Liver (tissue), 9 donors: ENCODE measurements around the gene SUGCT. TPM values are rescaled to one million over a fixed set of nuclear protein-coding genes. Genes with fewer than 3 reads are reported as not detected.

Source experiments
- DNase-seq: peaks from one replicate; pipeline ENCODE4 v3.0.0-alpha.2; 2017; ENCODE audit warnings: low spot score
- H3K27ac ChIP-seq, 2 donors: one replicate each; pipeline ENCODE4 v1.7.0; 2013; ENCODE audit warnings: inconsistent platforms in 2 of 2, low read length in 2 of 2, control low read depth in 1 of 2, low read depth in 1 of 2, mild to moderate bottlenecking in 1 of 2
- H3K27me3 ChIP-seq, 4 donors: one replicate each; pipeline versions ENCODE4 v1.6.1 to v1.7.0; 2013; ENCODE audit warnings: low read length in 3 of 4, inconsistent platforms in 1 of 4, mild to moderate bottlenecking in 1 of 4, moderate library complexity in 1 of 4; ENCODE audit not compliant: control insufficient read depth in 4 of 4, insufficient read depth in 4 of 4
- H3K36me3 ChIP-seq, 4 donors: one replicate each; pipeline versions ENCODE4 v1.6.1 to v1.7.0; 2013; ENCODE audit warnings: low read length in 3 of 4, mild to moderate bottlenecking in 3 of 4, low read depth in 1 of 4, moderate library complexity in 1 of 4; ENCODE audit not compliant: control insufficient read depth in 4 of 4, insufficient read depth in 3 of 4
- H3K4me1 ChIP-seq, 4 donors: one replicate each; pipeline versions ENCODE4 v1.6.1 to v1.7.0; 2013; ENCODE audit warnings: low read length in 3 of 4, mild to moderate bottlenecking in 3 of 4, moderate library complexity in 1 of 4; ENCODE audit not compliant: control insufficient read depth in 4 of 4, insufficient read depth in 4 of 4
- H3K4me3 ChIP-seq, 3 donors: one replicate each; pipeline versions ENCODE4 v1.6.1 to v1.7.0; 2013; ENCODE audit warnings: low read length in 3 of 3, control low read depth in 1 of 3, low read depth in 1 of 3, mild to moderate bottlenecking in 1 of 3
- H3K9ac ChIP-seq, 2 donors: one replicate each; pipeline ENCODE4 v1.7.0; 2013; ENCODE audit warnings: low read length in 2 of 2, mild to moderate bottlenecking in 2 of 2, moderate library complexity in 2 of 2, control low read depth in 1 of 2, low read depth in 1 of 2
- H3K9me3 ChIP-seq, 4 donors: one replicate each; pipeline versions ENCODE4 v1.6.1 to v1.7.0; 2013; ENCODE audit warnings: low read length in 3 of 4; ENCODE audit not compliant: control insufficient read depth in 4 of 4
- EGR1 ChIP-seq, 2 donors: IDR thresholded peaks; 2 replicates each; pipeline ENCODE4 v1.6.1; 2016 to 2018; ENCODE audit warnings: antibody characterized with exemption in 2 of 2, low read depth in 2 of 2
- FOXA1 ChIP-seq: IDR thresholded peaks from 2 replicates; pipeline ENCODE4 v1.6.1; 2016; ENCODE audit warnings: antibody characterized with exemption
- FOXA2 ChIP-seq: IDR thresholded peaks from 2 replicates; pipeline ENCODE4 v1.6.1; 2016; ENCODE audit warnings: antibody characterized with exemption
- GABPA ChIP-seq, 2 donors: IDR thresholded peaks in 1 of 2; conservative IDR thresholded peaks in 1 of 2; 2 replicates each; pipeline ENCODE4 v1.6.1; 2016; ENCODE audit warnings: antibody characterized with exemption in 2 of 2, mild to moderate bottlenecking in 1 of 2, moderate library complexity in 1 of 2
- HNF4A ChIP-seq, 2 donors: conservative IDR thresholded peaks; 2 replicates each; pipeline ENCODE4 v1.6.1; 2016; ENCODE audit warnings: antibody characterized with exemption in 2 of 2, mild to moderate bottlenecking in 2 of 2
- HNF4G ChIP-seq: IDR thresholded peaks from 2 replicates; pipeline ENCODE4 v1.6.1; 2016; ENCODE audit warnings: antibody characterized with exemption
- JUND ChIP-seq, 2 donors: IDR thresholded peaks; 2 replicates each; pipeline ENCODE4 v1.6.1; 2016; ENCODE audit warnings: antibody characterized with exemption in 2 of 2
- MAX ChIP-seq: IDR thresholded peaks from 2 replicates; pipeline ENCODE4 v1.6.1; 2016; ENCODE audit warnings: antibody characterized with exemption
- NR2F2 ChIP-seq: IDR thresholded peaks from 2 replicates; pipeline ENCODE4 v1.6.1; 2016; ENCODE audit warnings: antibody characterized with exemption
- RAD21 ChIP-seq, 2 donors: IDR thresholded peaks; 2 replicates each; pipeline ENCODE4 v1.6.1; 2016; ENCODE audit warnings: antibody characterized with exemption in 2 of 2, mild to moderate bottlenecking in 2 of 2
- REST ChIP-seq: IDR thresholded peaks from 2 replicates; pipeline ENCODE4 v1.6.1; 2016; ENCODE audit warnings: antibody characterized with exemption, mild to moderate bottlenecking
- RXRA ChIP-seq, 2 donors: IDR thresholded peaks; 2 replicates each; pipeline ENCODE4 v1.6.1; 2017 to 2018; ENCODE audit warnings: antibody characterized with exemption in 2 of 2, mild to moderate bottlenecking in 1 of 2
- SP1 ChIP-seq: IDR thresholded peaks from 2 replicates; pipeline ENCODE4 v1.6.1; 2018; ENCODE audit warnings: antibody characterized with exemption, mild to moderate bottlenecking
- TAF1 ChIP-seq: conservative IDR thresholded peaks from 2 replicates; pipeline ENCODE4 v1.6.1; 2016; ENCODE audit warnings: antibody characterized with exemption, mild to moderate bottlenecking
- YY1 ChIP-seq: IDR thresholded peaks from 2 replicates; pipeline ENCODE4 v1.6.1; 2016; ENCODE audit warnings: antibody characterized with exemption, mild to moderate bottlenecking
- ZBTB33 ChIP-seq: IDR thresholded peaks from 2 replicates; pipeline ENCODE4 v1.6.1; 2016; ENCODE audit warnings: antibody characterized with exemption
- WGBS: extraction: QIAGEN DNeasy Blood & Tissue Kit; methylation state at CpG from one replicate; pipeline ENCODE4 v1.1.7; 2013; 5-methylcytosine and 5-hydroxymethylcytosine counted together
- polyA plus RNA-seq, 2 donors: library from polyadenylated mRNA; stranded (reverse) in 1 of 2; unstranded in 1 of 2; fragments of 200-250 nt in 1 of 2; fragments of >200 nt in 1 of 2; fragmentation: Nextera tagmentation in 1 of 2; extraction: Ambion mirVana in 1 of 2; gene quantifications; one replicate each; pipeline versions ENCODE4 v1.2.1 to v1.2.3, GENCODE V29; 2013 to 2015
- total RNA-seq, 2 donors: library from RNA; depleted of rRNA; stranded (reverse); fragments of >200 nt; gene quantifications; one replicate each; pipeline ENCODE4 v1.2.3, GENCODE V29; 2014
- TF ChIP-seq, protein P1 (sequence below): fragments of 150-350 bp; IDR thresholded peaks from 2 replicates; pipeline ENCODE4 v1.5.1; 2017; ENCODE audit warnings: improper control_type of control experiment, low read depth, low read length; ENCODE audit not compliant: missing input control
- TF ChIP-seq, protein P2 (sequence below): IDR thresholded peaks from 2 replicates; pipeline ENCODE4 v1.6.1; 2016; ENCODE audit warnings: antibody characterized with exemption
- donor health status: healthy.
- donor health status: healthy.
- donor health status: healthy.
- donor health status: healthy.
- donor health status: healthy.

Gene SUGCT
- total and polyA plus RNA-seq, 4 donors: 6.2 to 11.9 (median 9.9) TPM

- Histone ChIP-seq H3K9me3 (no peaks in the 10 kb centered on the region), H3K9ac (no peak overlapping the region), H3K27ac (no peak overlapping the region), H3K27me3 (no peaks in the 10 kb centered on the region), H3K36me3 (no peaks in the 10 kb centered on the region), H3K4me3 (no peak overlapping the region), H3K4me1 (no peaks in the 10 kb centered on the region)
- TF ChIP-seq, protein P1, sequence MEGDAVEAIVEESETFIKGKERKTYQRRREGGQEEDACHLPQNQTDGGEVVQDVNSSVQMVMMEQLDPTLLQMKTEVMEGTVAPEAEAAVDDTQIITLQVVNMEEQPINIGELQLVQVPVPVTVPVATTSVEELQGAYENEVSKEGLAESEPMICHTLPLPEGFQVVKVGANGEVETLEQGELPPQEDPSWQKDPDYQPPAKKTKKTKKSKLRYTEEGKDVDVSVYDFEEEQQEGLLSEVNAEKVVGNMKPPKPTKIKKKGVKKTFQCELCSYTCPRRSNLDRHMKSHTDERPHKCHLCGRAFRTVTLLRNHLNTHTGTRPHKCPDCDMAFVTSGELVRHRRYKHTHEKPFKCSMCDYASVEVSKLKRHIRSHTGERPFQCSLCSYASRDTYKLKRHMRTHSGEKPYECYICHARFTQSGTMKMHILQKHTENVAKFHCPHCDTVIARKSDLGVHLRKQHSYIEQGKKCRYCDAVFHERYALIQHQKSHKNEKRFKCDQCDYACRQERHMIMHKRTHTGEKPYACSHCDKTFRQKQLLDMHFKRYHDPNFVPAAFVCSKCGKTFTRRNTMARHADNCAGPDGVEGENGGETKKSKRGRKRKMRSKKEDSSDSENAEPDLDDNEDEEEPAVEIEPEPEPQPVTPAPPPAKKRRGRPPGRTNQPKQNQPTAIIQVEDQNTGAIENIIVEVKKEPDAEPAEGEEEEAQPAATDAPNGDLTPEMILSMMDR: no peak
- TF ChIP-seq HNF4G: no peak
- no peak for TF ChIP-seq TAF1
- no peak for TF ChIP-seq GABPA (IDR thresholded peaks at IDR 0.05 in 1 of 2, conservative IDR thresholded peaks at IDR 0.05 in 1 of 2)
- TF ChIP-seq ZBTB33: no peak
- TF ChIP-seq FOXA2: no peak
- no peak for TF ChIP-seq YY1
- TF ChIP-seq JUND (IDR thresholded peaks at IDR 0.05): no peak
- no peak for TF ChIP-seq MAX
- TF ChIP-seq EGR1 (IDR thresholded peaks at IDR 0.05; ENCODE audit: low read depth in 2 of 2): no peak
- TF ChIP-seq HNF4A (conservative IDR thresholded peaks at IDR 0.05): no peak
- no peak for TF ChIP-seq SP1
- no peak for TF ChIP-seq NR2F2
- TF ChIP-seq RXRA (IDR thresholded peaks at IDR 0.05): no peak
- no peak for TF ChIP-seq FOXA1
- TF ChIP-seq RAD21 (IDR thresholded peaks at IDR 0.05): no peak
- no peak for TF ChIP-seq REST
- TF ChIP-seq, protein P2, sequence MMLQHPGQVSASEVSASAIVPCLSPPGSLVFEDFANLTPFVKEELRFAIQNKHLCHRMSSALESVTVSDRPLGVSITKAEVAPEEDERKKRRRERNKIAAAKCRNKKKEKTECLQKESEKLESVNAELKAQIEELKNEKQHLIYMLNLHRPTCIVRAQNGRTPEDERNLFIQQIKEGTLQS: no peak
- no peak for DNase-seq
- WGBS: 96% methylated on average over 3 of the region's 3 CpGs
Observed at GRCh38 chr7:40694991-40695390, 560.2 kb downstream of the SUGCT start.
